ENCODE results near the gene ASPSCR1.
A peak's percentile ranks its signal among the peaks of the same experiment; 100 is the strongest.

ASPSCR1 gene

GRCh38 chr17:82016875-82017459 lies 39.5 kb downstream of the ASPSCR1 start:
- 98% methylated on average over 18 of the region's 24 CpGs for WGBS

GRCh38 chr17:82017612-82018151 lies 40.3 kb downstream of the ASPSCR1 start:
- H3K4me2 ChIP-seq (ENCODE audit: low read length, poor library complexity, severe bottlenecking), result no peak overlapping the region
- H2AFZ ChIP-seq (ENCODE audit: low read depth, low read length), result no peak overlapping the region
- 93% methylated on average over 7 of the region's 13 CpGs for WGBS
- H4K91ac ChIP-seq (ENCODE audit: low read length), result no peak overlapping the region
- H3K4me1 ChIP-seq (ENCODE audit: control insufficient read depth, insufficient read depth, low read depth, low read length), result peaks cover 30% of the 10 kb centered on the region
- no peak overlapping the region for H2BK5ac ChIP-seq (ENCODE audit: low read depth, low read length, poor library complexity, severe bottlenecking)
- H3K18ac ChIP-seq (ENCODE audit: low read depth in 1 of 2, low read length in 2 of 2), result no peak overlapping the region
- H2BK120ac ChIP-seq (ENCODE audit: low read depth, low read length), result no peak overlapping the region
- no peak overlapping the region for H3K4me3 ChIP-seq (ENCODE audit: insufficient read depth in 1 of 2, low read depth in 1 of 2, low read length in 2 of 2)
- no peak overlapping the region for H2AK5ac ChIP-seq (ENCODE audit: low read length, severe bottlenecking)
- H2BK15ac ChIP-seq (ENCODE audit: low read depth, poor library complexity, severe bottlenecking), result no peak overlapping the region
- peaks cover 18% of the 10 kb centered on the region for H3K79me1 ChIP-seq (replicated peaks; ENCODE audit: low read length, poor library complexity, severe bottlenecking)
- H3K27ac ChIP-seq (ENCODE audit: low read length, poor library complexity, severe bottlenecking), result no peak overlapping the region
- H3K23ac ChIP-seq (ENCODE audit: low read length in 2 of 2), result no peak overlapping the region
- DNase-seq, result no peak
- H3K36me3 ChIP-seq (ENCODE audit: control insufficient read depth in 1 of 2, insufficient read depth in 2 of 2, low read depth in 1 of 2, low read length in 2 of 2), result peaks cover 15 to 64% of the 10 kb centered on the region in 2 experiments
- H3K9me3 ChIP-seq (ENCODE audit: control insufficient read depth, low read length), result no peaks in the 10 kb centered on the region
- no peak overlapping the region for H2BK12ac ChIP-seq (ENCODE audit: low read length in 2 of 2)
- H3K4ac ChIP-seq (ENCODE audit: low read depth in 1 of 2, low read length in 2 of 2), result no peak overlapping the region
- H3K27me3 ChIP-seq (ENCODE audit: control insufficient read depth in 1 of 2, insufficient read depth in 1 of 2, low read length in 2 of 2), result no peaks in the 10 kb centered on the region
- no peak overlapping the region for H3K9ac ChIP-seq (ENCODE audit: low read length)
- no peak overlapping the region for H3K14ac ChIP-seq (ENCODE audit: low read length in 2 of 2)
- no peak overlapping the region for H4K8ac ChIP-seq (ENCODE audit: low read length)

More at GRCh38 chr17:82016875-82017459, 39.5 kb downstream of the ASPSCR1 start:
- no peak overlapping the region for H3K9ac ChIP-seq (ENCODE audit: low read length)
- no peaks in the 10 kb centered on the region for H3K27me3 ChIP-seq (ENCODE audit: control insufficient read depth in 1 of 2, insufficient read depth in 1 of 2, low read length in 2 of 2)
- no peak overlapping the region for H2BK12ac ChIP-seq (ENCODE audit: low read length in 2 of 2)
- H3K36me3 ChIP-seq (ENCODE audit: control insufficient read depth in 1 of 2, insufficient read depth in 2 of 2, low read depth in 1 of 2, low read length in 2 of 2), result peaks cover 15 to 72% of the 10 kb centered on the region in 2 experiments
- no peak overlapping the region for H3K4me3 ChIP-seq (ENCODE audit: insufficient read depth in 1 of 2, low read depth in 1 of 2, low read length in 2 of 2)
- H3K4me1 ChIP-seq (ENCODE audit: control insufficient read depth, insufficient read depth, low read depth, low read length), result peaks cover 26% of the 10 kb centered on the region
- peak overlapping the region in 1 of 2 experiments; percentile 17 for H3K4ac ChIP-seq (ENCODE audit: low read depth in 1 of 2, low read length in 2 of 2)
- no peak overlapping the region for H3K14ac ChIP-seq (ENCODE audit: low read length in 2 of 2)
- no peak overlapping the region for H3K4me2 ChIP-seq (ENCODE audit: low read length, poor library complexity, severe bottlenecking)
- no peak overlapping the region for H4K8ac ChIP-seq (ENCODE audit: low read length)
- H3K18ac ChIP-seq (ENCODE audit: low read depth in 1 of 2, low read length in 2 of 2), result no peak overlapping the region
- H2AFZ ChIP-seq (ENCODE audit: low read depth, low read length), result no peak overlapping the region
- no peak overlapping the region for H3K23ac ChIP-seq (ENCODE audit: low read length in 2 of 2)
- no peak overlapping the region for H2BK15ac ChIP-seq (ENCODE audit: low read depth, poor library complexity, severe bottlenecking)
- DNase-seq, result no peak
- no peak overlapping the region for H2BK120ac ChIP-seq (ENCODE audit: low read depth, low read length)
- H2BK5ac ChIP-seq (ENCODE audit: low read depth, low read length, poor library complexity, severe bottlenecking), result no peak overlapping the region
- no peaks in the 10 kb centered on the region for H3K9me3 ChIP-seq (ENCODE audit: control insufficient read depth, low read length)
- peaks cover 11% of the 10 kb centered on the region for H3K79me1 ChIP-seq (replicated peaks; ENCODE audit: low read length, poor library complexity, severe bottlenecking)
- H3K27ac ChIP-seq (ENCODE audit: low read length, poor library complexity, severe bottlenecking), result no peak overlapping the region
- no peak overlapping the region for H2AK5ac ChIP-seq (ENCODE audit: low read length, severe bottlenecking)
- H4K91ac ChIP-seq (ENCODE audit: low read length), result peak overlapping the region; percentile 14

GRCh38 chr17:82018152-82018988 lies 40.9 kb downstream of the ASPSCR1 start:
- Histone ChIP-seq H2BK120ac (ENCODE audit: low read depth, low read length) (no peak overlapping the region), H3K4me2 (ENCODE audit: low read length, poor library complexity, severe bottlenecking) (no peak overlapping the region), H3K14ac (ENCODE audit: low read length in 2 of 2) (no peak overlapping the region), H2AFZ (ENCODE audit: low read depth, low read length) (no peak overlapping the region), H2BK15ac (ENCODE audit: low read depth, poor library complexity, severe bottlenecking) (no peak overlapping the region), H4K8ac (ENCODE audit: low read length) (no peak overlapping the region), H3K79me1 (replicated peaks; ENCODE audit: low read length, poor library complexity, severe bottlenecking) (peaks cover 18% of the 10 kb centered on the region), H3K4ac (ENCODE audit: low read depth in 1 of 2, low read length in 2 of 2) (no peak overlapping the region), H3K4me1 (ENCODE audit: control insufficient read depth, insufficient read depth, low read depth, low read length) (peaks cover 27% of the 10 kb centered on the region), H3K36me3 (ENCODE audit: control insufficient read depth in 1 of 2, insufficient read depth in 2 of 2, low read depth in 1 of 2, low read length in 2 of 2) (peaks cover 15 to 59% of the 10 kb centered on the region in 2 experiments), H2AK5ac (ENCODE audit: low read length, severe bottlenecking) (no peak overlapping the region), H4K91ac (ENCODE audit: low read length) (peak overlapping the region; percentile 40), H3K4me3 (ENCODE audit: insufficient read depth in 1 of 2, low read depth in 1 of 2, low read length in 2 of 2) (no peak overlapping the region), H3K18ac (ENCODE audit: low read depth in 1 of 2, low read length in 2 of 2) (no peak overlapping the region), H2BK12ac (ENCODE audit: low read length in 2 of 2) (no peak overlapping the region), H3K9me3 (ENCODE audit: control insufficient read depth, low read length) (no peaks in the 10 kb centered on the region), H3K23ac (ENCODE audit: low read length in 2 of 2) (no peak overlapping the region), H3K27ac (ENCODE audit: low read length, poor library complexity, severe bottlenecking) (no peak overlapping the region), H3K27me3 (ENCODE audit: control insufficient read depth in 1 of 2, insufficient read depth in 1 of 2, low read length in 2 of 2) (no peaks in the 10 kb centered on the region), H2BK5ac (ENCODE audit: low read depth, low read length, poor library complexity, severe bottlenecking) (no peak overlapping the region), H3K9ac (ENCODE audit: low read length) (no peak overlapping the region)
- WGBS, result 89% methylated on average over 19 of the region's 19 CpGs
- DNase-seq, result no peak

DNA sequence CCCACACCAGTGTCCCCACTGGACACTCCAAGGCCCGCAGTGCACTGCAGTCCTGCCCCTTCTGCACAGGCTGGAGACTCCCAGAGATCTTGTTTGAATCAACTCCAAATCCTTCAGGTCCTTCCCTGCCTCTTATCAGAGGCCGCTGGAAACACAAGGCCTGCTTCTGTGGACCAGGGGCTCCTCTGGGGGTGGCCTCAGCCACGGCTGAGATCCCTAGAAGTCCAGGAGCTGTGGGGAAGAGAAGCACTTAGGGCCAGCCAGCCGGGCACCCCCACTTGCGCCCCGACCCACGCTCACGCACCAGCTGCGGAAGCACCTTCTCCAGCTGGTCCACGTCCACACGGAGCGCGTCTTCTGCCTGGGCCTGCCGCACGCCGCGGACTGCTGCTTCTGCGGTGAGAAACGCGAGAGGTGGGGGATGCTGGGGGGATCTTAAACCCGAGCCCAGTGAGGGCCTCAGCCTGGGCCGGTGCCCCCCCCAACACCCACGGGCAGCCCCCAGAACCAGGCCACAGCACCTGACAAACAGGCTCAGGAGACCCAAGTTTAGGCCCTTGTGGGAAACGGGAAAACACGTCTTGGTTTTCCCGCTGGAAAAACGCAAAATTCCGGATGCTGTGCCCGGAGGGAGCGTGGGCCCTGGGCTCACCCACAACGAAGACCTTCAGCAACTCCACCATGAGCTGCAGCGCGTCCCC lies 41.7 kb downstream of the ASPSCR1 start:
- H3K79me1 ChIP-seq (replicated peaks; ENCODE audit: low read length, poor library complexity, severe bottlenecking), result peaks cover 23% of the 10 kb centered on the region
- H3K23ac ChIP-seq (ENCODE audit: low read length in 2 of 2), result no peak overlapping the region
- H3K14ac ChIP-seq (ENCODE audit: low read length in 2 of 2), result no peak overlapping the region
- H3K4me1 ChIP-seq (ENCODE audit: control insufficient read depth, insufficient read depth, low read depth, low read length), result peaks cover 34% of the 10 kb centered on the region
- H4K8ac ChIP-seq (ENCODE audit: low read length), result no peak overlapping the region
- H3K9ac ChIP-seq (ENCODE audit: low read length), result no peak overlapping the region
- no peak overlapping the region for H2BK120ac ChIP-seq (ENCODE audit: low read depth, low read length)
- H4K91ac ChIP-seq (ENCODE audit: low read length), result no peak overlapping the region
- DNase-seq, result no peak
- 96% methylated on average over 33 of the region's 33 CpGs for WGBS
- H3K18ac ChIP-seq (ENCODE audit: low read depth in 1 of 2, low read length in 2 of 2), result no peak overlapping the region
- no peaks in the 10 kb centered on the region for H3K27me3 ChIP-seq (ENCODE audit: control insufficient read depth in 1 of 2, insufficient read depth in 1 of 2, low read length in 2 of 2)
- H3K4me2 ChIP-seq (ENCODE audit: low read length, poor library complexity, severe bottlenecking), result no peak overlapping the region
- H3K36me3 ChIP-seq (ENCODE audit: control insufficient read depth in 1 of 2, insufficient read depth in 2 of 2, low read depth in 1 of 2, low read length in 2 of 2), result peaks cover 15 to 54% of the 10 kb centered on the region in 2 experiments
- no peak overlapping the region for H3K4ac ChIP-seq (ENCODE audit: low read depth in 1 of 2, low read length in 2 of 2)
- H2BK15ac ChIP-seq (ENCODE audit: low read depth, poor library complexity, severe bottlenecking), result no peak overlapping the region
- no peak overlapping the region for H3K4me3 ChIP-seq (ENCODE audit: insufficient read depth in 1 of 2, low read depth in 1 of 2, low read length in 2 of 2)
- no peak overlapping the region for H2AFZ ChIP-seq (ENCODE audit: low read depth, low read length)
- no peak overlapping the region for H3K27ac ChIP-seq (ENCODE audit: low read length, poor library complexity, severe bottlenecking)
- no peak overlapping the region for H2BK5ac ChIP-seq (ENCODE audit: low read depth, low read length, poor library complexity, severe bottlenecking)
- H2AK5ac ChIP-seq (ENCODE audit: low read length, severe bottlenecking), result no peak overlapping the region
- H2BK12ac ChIP-seq (ENCODE audit: low read length in 2 of 2), result no peak overlapping the region
- no peaks in the 10 kb centered on the region for H3K9me3 ChIP-seq (ENCODE audit: control insufficient read depth, low read length)

All from mesenchymal stem cell (in vitro differentiated cells and primary cell).